H1 (cell line): Measurements from ENCODE around the gene RNF4. TPM values are rescaled to one million over a fixed set of nuclear protein-coding genes. Genes with fewer than 3 reads are reported as not detected.

Source experiments
- CHD2 ChIP-seq: IDR thresholded peaks from 2 replicates; pipeline ENCODE4 v1.6.1; 2012; ENCODE audit warnings: low read length, improper control_type of control experiment
- MAFK ChIP-seq: IDR thresholded peaks from 2 replicates; pipeline ENCODE4 v1.6.1; 2012; ENCODE audit warnings: low read depth, mild to moderate bottlenecking, improper control_type of control experiment, low read length
- MAX ChIP-seq: IDR thresholded peaks from 2 replicates; pipeline ENCODE4 v1.6.1; 2012; ENCODE audit warnings: inconsistent platforms
- SP1 ChIP-seq: IDR thresholded peaks from 2 replicates; pipeline ENCODE4 v1.6.1; 2011; ENCODE audit warnings: low read depth, low read length
- TCF12 ChIP-seq: IDR thresholded peaks from 2 replicates; pipeline ENCODE4 v1.6.1; 2011; ENCODE audit warnings: low read depth, mild to moderate bottlenecking, low read length
- polyA plus RNA-seq, 7 experiments: library from polyadenylated mRNA; depleted of rRNA in 3 of 7; stranded (reverse) in 5 of 7; unstranded in 2 of 7; fragments of >200 nt in 5 of 7; fragments of 200-250 nt in 2 of 7; gene quantifications; 1 replicate in 5 of 7; 2 replicates in 1 of 7; 4 replicates in 1 of 7; pipeline versions ENCODE4 v1.2.1 to v1.2.3, GENCODE V29; 2011 to 2013; ENCODE audit warnings: missing spikeins in 2 of 7, mixed read lengths in 2 of 7
- total RNA-seq: library from RNA; stranded (reverse); fragmentation: NEBNext Ultra II Directional; extraction: Animal tissue kit (Norgen Biotek cat#: 25700); gene quantifications from 2 replicates; pipeline ENCODE4 v1.2.1, GENCODE V29; 2021

RNF4 gene
- total and polyA plus RNA-seq, 2 of the 8 experiments (the other 6 are each of a cell fraction or from before 2014, with no cell fraction given): 68.2 to 78.9 TPM

DNA sequence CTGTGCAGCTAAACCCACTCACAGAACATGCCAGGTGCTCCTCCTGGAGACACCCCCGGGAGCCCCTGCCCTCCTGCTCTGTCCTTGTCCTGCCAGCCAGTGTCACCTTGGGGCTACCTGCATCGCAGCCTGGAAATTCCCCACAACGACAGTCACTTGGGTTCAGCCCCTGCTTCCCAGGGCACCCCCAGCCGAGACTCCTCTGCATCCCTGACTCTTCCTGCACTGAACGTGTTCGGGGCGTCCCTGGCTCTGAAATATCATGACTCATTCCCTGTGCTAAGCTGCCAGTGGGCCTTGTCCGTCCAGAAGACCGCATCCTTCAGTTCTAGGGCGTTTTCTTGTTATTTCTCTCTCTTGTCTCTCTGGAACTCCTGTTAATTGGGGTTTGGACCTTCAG is 44.3 kb upstream of the RNF4 start (continued):
- TF ChIP-seq CHD2: no peak
- TF ChIP-seq SP1: no peak
- no peak for TF ChIP-seq MAFK
- no peak for TF ChIP-seq MAX
- TF ChIP-seq TCF12: no peak
